ENCODE results near the gene PAGE3. TPM values are rescaled to one million over a fixed set of nuclear protein-coding genes. Genes with fewer than 3 reads are reported as not detected.

Gene PAGE3, protein sequence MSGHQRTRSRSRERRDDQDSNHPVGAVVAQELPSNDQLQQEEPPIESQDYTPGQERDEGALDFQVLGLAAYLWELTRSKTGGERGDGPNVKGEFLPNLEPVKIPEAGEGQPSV
- not detected in 2 replicates for total RNA-seq

GRCh38 chrX:55264816-55265215 is at the start of gene PAGE3:
Gene PAGE3 (minus strand): TSS chrX:55264916. CDS start chrX:55263903, 1,013 bp downstream.
- DNase-seq, result no peak

GRCh38 chrX:55312655-55313054 is 47.9 kb upstream of the PAGE3 start:
- DNase-seq, result no peak

DNA sequence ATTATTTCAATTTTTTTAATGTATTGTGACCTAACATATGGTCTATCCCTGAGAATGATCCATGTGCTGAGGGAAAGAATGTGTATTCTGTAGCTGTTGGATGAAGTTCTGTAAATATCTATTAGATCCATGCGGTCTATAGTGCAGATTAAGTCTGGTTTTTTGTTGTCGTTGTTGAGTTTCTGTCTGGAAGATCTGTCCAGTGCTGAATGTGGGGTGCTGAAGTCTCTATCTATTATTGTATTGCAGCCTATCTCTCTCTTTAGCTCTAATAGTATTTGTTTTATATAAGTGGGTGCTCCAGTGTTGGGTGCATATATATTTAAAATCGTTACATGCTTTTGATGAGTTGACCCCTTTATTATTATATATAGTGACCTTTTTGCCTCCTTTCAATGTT is 26.2 kb upstream of the PAGE3 start:
- no peak for DNase-seq

DNA sequence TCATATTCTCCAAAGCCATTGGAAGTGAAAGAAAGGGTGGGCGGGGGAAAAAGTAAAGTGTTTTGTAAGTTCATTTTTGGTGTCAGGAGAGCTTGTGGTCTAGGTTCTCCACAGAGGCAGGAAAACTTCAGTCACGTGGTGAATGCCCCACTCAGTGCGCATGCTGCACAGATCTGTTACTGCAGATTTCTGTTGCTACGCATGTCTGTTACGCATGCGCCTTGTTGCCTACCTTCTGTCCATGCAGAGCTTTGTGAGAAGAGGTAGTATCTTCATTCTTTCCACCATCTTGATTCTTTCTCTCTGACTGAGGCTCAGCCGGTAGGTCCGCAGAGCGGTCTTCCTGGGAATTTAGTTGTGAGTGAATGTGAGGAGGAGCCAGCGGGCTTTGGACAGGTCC is 15.1 kb upstream of the PAGE3 start:
- DNase-seq, result no peak

GRCh38 chrX:55260806-55261205 is 3.9 kb downstream of the PAGE3 start:
- DNase-seq, result no peak

- no peak for DNase-seq
Measured at GRCh38 chrX:55253528-55253927, 11.2 kb downstream of the PAGE3 start.

- DNase-seq, result no peak
Measured at GRCh38 chrX:55240788-55241340, 23.9 kb downstream of the PAGE3 start.

- DNase-seq, result no peak
Measured at GRCh38 chrX:55220119-55220794, 44.5 kb downstream of the PAGE3 start, which contains the start of gene PAGE5. Gene PAGE5 (plus strand): TSS chrX:55220346. CDS start chrX:55221383, 1,037 bp downstream.

GRCh38 chrX:55213381-55213780 is 51.3 kb downstream of the PAGE3 start:
- DNase-seq, result no peak

GRCh38 chrX:55210931-55211677 is 53.6 kb downstream of the PAGE3 start:
- DNase-seq, result no peak

Other genes with a start within 250 kb of the PAGE3 start
- not detected in 2 replicates for gene ALAS2, start 233.9 kb downstream of the PAGE3 start, total RNA-seq
- gene PAGE2B, start 189.9 kb downstream of the PAGE3 start, total RNA-seq, result not detected in 2 replicates
- not detected in 2 replicates for gene PAGE2, start 175.9 kb downstream of the PAGE3 start, total RNA-seq
- gene PAGE5, start 44.6 kb downstream of the PAGE3 start, total RNA-seq, result not detected in 2 replicates
- 15.9 and 32.5 TPM in 2 replicates for gene MAGEH1, start 187.2 kb upstream of the PAGE3 start, total RNA-seq
- 1.2 and 1.9 TPM in 2 replicates for gene USP51, start 224.9 kb upstream of the PAGE3 start, total RNA-seq